ENCODE measurements around the gene NFIB.

The NFIB gene

DNA sequence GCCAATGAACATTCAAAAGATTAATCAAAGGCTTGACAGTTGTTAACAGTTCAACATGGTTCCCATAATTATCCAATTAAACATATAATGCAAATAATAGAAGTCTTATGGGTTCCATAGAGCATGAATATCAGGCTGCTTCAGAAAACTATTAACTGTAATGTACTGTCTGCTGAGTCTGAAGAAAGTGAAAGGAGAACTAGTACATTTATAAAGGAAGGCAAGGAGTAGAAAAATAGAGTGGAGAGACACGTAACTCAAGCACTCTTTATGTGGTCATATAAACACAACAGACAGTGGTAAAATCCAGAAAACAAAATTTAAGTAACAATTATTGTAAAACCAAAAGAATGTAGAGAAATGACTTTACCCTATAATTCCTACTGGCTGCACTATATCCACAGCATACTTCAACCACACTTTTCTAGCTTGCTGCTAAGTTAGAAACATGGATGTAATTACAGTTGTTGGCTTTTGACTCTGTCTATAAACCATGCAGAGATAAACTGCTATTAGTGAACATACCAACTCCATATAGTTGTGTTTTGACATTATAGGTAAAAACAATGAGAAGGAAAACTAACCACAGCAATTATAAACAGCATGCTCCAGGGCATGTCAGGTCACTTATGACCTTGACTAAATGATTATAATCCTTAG is 32.7 kb downstream of the NFIB start:
- DNase-seq (ENCODE audit: low read depth in 2 of 2) = no peak

GRCh38 chr9:14279671-14280070 is 34.3 kb downstream of the NFIB start:
- DNase-seq (ENCODE audit: low read depth in 2 of 2) = no peak

GRCh38 chr9:14278291-14278721 is 35.6 kb downstream of the NFIB start:
- DNase-seq (ENCODE audit: low read depth in 2 of 2) = no peak

GRCh38 chr9:14277761-14278160 is 36.2 kb downstream of the NFIB start:
- DNase-seq (ENCODE audit: low read depth in 2 of 2) = no peak

DNA sequence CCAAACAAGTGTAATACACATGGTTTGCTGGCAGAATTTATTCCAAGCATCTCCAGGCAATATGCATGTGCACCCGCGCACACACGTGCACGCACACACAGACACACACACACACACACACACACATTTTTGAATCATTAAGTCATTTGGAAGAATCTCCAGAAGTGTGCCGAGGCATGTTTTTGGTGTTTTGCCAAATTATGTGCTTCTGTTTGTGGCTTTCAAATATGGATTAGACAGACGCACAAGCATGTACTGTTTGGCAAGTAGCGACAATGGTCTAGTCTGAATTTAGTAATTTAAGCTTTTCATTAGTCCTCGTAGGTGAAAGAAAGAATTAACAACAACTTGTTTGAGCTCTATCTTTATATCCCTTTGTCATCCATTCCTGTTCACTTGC is 36.7 kb downstream of the NFIB start:
- DNase-seq (ENCODE audit: low read depth in 2 of 2) = no peak

DNA sequence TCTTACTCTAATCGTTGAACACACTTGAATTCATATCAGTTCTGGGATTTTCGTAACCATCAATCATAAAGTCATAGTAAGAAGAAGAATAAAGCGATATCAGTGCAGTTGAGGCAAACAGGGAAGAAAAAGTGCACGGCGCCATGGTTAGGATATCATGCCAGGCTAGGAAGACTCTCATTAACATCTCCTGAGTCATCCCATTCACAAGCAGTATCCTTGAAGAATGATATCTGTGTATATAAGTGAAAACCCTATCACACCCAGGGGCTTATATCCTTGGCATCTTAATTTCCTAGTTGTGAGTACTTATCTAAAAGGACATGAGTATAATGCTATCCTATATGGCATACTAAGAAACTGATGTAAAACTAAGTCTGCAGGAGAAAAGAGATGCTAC is 38.6 kb downstream of the NFIB start:
- DNase-seq (ENCODE audit: low read depth in 2 of 2) = no peak

GRCh38 chr9:14273696-14274121 is 40.2 kb downstream of the NFIB start:
- DNase-seq (ENCODE audit: low read depth in 2 of 2) = no peak

DNA sequence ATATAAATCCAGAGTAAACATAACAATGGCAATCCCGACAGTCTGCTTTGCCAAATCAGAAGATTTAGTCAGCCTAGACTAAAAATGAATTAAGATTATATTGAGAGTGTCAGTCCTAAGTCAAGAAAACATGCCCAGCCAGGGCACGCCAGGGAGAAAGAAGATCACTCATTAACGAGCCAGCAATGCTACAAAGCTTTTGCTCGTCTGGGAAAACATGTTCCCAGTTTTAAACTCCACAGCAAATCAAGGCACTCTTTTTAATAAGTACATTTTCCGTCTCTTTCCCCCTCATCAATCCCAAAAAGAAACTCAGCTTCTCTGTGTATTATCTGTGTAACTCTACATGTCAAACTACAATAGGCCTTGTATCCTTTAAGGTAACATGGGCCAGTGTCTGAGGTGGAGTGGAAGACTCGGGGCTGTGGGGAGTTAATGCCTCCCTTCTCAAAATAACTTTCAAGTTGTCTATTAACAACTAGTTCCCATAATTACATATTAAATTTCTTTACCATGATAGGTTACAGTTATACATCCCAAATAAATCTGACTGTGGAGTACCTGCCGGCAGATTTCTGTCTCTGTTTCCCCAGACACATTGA is 40.9 kb downstream of the NFIB start:
- no peak for DNase-seq (ENCODE audit: low read depth in 2 of 2)

- DNase-seq (ENCODE audit: low read depth in 2 of 2) = no peak
Observed at GRCh38 chr9:14271093-14271673, 42.8 kb downstream of the NFIB start.

DNA sequence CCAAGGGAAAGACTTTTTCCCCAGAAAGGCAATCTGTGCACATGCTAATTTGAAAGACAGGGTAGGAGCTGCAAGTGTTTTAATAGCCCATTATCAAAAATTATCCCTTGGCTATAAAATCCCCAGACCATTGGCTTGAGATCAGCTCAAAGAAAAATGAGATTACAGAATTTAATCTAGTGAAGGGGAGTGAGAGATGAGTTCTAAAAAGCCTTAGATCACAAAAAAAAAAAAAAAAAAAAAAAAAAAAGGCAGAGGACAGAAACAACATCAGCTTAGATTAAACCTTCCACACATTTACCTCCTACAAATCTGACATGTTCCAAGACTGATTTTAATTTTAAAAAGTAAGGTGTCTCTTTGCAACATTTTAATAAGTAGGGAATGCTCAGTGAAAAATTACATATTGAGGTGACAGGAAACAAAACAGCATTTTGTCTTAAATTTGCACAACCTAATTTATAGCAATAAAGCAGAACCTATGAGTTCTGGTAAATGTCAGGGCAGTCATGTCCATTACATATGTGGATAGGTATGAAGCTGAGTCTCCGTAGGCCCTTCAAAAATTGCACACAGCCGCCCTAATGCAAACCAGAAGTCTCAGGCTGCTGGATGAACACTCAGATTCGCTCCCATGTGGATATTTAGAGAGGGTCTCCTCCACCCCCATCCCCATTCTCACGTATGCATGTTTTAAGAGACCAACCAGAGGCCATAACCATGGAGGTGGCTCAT is 43.4 kb downstream of the NFIB start:
- no peak for DNase-seq (ENCODE audit: low read depth in 2 of 2)

- DNase-seq (ENCODE audit: low read depth in 2 of 2) = no peak
Observed at GRCh38 chr9:14269916-14270315, 44.0 kb downstream of the NFIB start.

- DNase-seq (ENCODE audit: low read depth in 2 of 2) = no peak
Observed at GRCh38 chr9:14263707-14264483, 50.0 kb downstream of the NFIB start.

GRCh38 chr9:14262827-14263226 is 51.1 kb downstream of the NFIB start:
- no peak for DNase-seq (ENCODE audit: low read depth in 2 of 2)

DNA sequence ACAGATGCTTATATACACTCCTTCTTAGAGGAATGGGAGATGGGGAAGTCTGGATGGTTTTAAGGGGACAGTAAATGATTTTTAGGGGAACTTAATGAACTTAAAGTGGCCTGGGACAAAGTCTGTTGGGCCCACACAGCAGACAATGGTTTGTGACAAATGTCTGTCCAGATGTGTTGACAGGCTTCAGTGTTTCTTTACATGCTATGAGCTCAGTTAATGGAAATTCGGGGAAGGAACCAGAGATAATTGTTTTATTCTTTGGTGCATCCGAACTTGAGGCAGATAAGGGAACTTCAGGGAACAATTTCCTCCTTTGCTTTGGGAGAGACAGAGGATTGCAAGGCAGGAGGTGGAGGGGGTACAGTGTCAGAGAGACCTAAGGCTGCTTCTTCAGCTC is 52.3 kb downstream of the NFIB start:
- DNase-seq (ENCODE audit: low read depth in 2 of 2) = no peak

- DNase-seq (ENCODE audit: low read depth in 2 of 2) = no peak
Observed at GRCh38 chr9:14260101-14260500, 53.8 kb downstream of the NFIB start.

GRCh38 chr9:14258660-14259239 is 55.2 kb downstream of the NFIB start:
- no peak for DNase-seq (ENCODE audit: low read depth in 2 of 2)

DNA sequence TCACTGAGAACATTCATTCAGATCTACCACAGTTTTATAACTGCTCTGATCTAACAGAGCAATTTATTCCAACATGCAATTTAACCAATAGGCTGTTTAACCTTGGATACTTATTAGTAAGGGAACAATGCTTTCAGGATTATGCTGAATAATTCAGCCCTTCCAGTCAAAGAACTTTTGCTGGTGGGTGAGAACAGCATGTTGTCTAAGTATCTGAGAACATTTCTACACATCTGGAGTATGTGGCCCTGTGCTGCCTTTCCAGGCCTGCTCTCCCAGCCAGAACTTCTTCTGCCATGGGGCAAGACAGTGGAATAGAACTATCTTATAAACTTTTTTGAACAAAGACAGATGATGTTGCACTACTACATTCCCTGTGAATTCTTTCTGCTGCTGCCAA is 55.8 kb downstream of the NFIB start:
- DNase-seq (ENCODE audit: low read depth in 2 of 2) = no peak

DNA sequence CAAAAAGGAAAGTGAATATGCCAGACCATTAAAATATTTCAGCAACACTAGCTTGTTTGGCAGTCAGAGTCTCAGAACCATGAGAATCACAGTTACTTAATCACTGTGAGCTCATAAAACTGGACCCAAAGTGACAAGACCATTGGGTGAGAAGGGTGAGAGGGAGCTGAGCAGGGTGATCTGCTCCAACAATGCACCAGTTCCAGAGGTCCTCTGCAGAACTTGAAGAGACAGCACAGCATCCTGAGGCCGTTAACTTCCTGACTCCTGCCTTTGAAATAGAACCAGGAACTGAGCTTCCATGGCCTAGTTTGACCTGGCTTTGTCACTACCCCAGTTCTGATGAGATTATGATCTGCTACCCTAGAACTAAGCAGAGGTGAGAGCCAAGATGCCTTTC is 57.4 kb downstream of the NFIB start:
- no peak for DNase-seq (ENCODE audit: low read depth in 2 of 2)

DNA sequence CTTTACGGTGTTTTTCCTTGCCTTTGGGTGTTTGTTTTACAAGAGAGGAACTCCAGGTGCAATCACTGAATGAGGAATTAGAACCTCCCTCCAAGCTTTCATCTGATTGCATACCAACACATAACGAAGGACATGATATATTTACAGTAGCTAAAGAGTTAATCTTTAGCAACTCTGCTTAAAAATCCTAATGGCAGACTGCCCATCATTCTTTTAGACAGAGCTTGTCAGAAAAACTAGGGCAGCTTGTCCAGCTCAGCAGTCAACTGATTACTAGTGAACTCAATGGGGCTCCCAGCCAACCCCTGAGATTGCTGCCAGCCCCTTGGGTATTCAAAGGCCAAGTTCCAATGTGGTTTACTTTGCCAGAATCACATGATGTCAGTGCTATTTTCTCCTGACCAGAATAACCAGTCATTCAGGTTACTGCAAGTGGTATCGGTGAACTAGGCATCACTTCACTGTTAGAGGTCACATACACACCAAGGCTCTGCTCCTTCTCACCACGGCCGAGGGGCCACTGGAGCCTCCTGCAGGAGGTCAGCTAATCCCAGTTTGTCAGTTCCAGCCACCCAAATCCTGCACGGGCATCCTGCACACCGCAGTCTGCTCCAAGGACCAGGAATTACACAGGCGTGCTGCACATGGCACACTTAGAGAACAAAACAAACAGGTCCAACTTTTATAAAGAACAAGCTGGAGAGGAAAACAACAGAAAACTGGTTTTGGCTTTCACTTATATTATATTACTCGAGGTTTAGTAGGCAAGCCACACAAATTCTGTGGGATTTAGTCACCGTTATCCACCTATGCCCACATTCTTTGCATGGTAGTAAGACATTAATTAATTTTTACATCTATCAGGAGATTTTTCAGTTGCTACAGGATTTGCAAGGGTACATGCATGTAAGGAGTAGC is 62.5 kb downstream of the NFIB start:
- no peak for DNase-seq (ENCODE audit: low read depth in 2 of 2)

GRCh38 chr9:14250794-14251153 is 63.2 kb downstream of the NFIB start:
- DNase-seq (ENCODE audit: low read depth in 2 of 2) = no peak

GRCh38 chr9:14249527-14249926 is 64.4 kb downstream of the NFIB start:
- DNase-seq (ENCODE audit: low read depth in 2 of 2) = no peak
